Gastroesophageal sphincter (tissue), 3 donors: ENCODE results near the gene HOXA6.

Source experiments
- CTCF ChIP-seq, 4 experiments: fragments of 200-600 bp in 2 of 4; fragments of 450-650 bp in 2 of 4; sonication (generic) in 1 of 4; IDR thresholded peaks; one replicate each; pipeline ENCODE4 v1.5.1; 2017 to 2019; ENCODE audit warnings: antibody characterized with exemption in 4 of 4, mild to moderate bottlenecking in 2 of 4, moderate library complexity in 2 of 4
- EP300 ChIP-seq: sonication (generic); formaldehyde crosslinking; IDR thresholded peaks from one replicate; pipeline ENCODE4 v1.6.1; 2017; ENCODE audit warnings: antibody characterized with exemption, mild to moderate bottlenecking
- POLR2A ChIP-seq, 2 donors: fragments of 450-650 bp; IDR thresholded peaks; one replicate each; pipeline ENCODE4 v1.6.1; 2017; ENCODE audit warnings: antibody characterized with exemption in 2 of 2, mild to moderate bottlenecking in 2 of 2, moderate library complexity in 1 of 2
- POLR2AphosphoS5 ChIP-seq: sonication (generic); formaldehyde crosslinking; IDR thresholded peaks from one replicate; pipeline ENCODE4 v1.6.1; 2017; ENCODE audit warnings: antibody characterized with exemption

DNA sequence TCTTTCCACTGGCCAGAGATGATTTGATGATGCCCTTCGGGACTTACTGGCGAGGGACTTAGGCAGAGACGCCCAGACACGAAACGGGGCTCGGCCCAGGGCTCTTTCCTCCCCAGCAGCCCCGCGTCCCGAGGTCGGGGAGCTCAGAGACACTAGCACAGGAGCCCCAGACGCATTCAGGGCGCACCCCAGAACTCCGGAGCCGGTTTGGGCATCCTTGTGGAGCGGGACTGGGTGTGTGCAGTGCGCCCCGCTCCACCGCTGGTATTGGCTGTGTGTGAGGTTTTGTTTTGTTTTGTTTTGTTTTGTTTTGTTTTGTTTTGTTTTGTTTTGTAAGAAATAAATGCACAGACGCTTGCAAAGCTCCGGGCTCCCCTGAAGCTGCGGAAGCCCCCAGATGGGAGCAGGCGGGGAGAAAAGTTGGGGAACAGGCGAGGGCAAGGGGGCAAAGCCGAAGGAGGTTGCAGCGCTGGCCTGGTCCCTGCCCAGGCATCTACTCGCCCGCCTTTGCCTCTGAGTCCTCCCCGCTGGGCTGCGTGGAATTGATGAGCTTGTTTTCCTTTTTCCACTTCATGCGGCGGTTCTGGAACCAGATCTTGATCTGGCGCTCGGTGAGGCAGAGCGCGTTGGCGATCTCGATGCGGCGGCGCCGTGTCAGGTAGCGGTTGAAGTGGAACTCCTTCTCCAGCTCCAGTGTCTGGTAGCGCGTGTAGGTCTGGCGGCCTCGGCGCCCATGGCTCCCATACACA, 2.2 kb downstream of the HOXA6 start:
- TF ChIP-seq CTCF (IDR thresholded peaks at IDR 0.05), result no peak
- no peak for TF ChIP-seq EP300
- TF ChIP-seq POLR2A (IDR thresholded peaks at IDR 0.05), result no peak
- no peak for TF ChIP-seq POLR2AphosphoS5
